Neuron (in vitro differentiated cells): Measurements from ENCODE around the gene CCSER2.
"Not testable (repeated sequence)": the region's sequence is repeated elsewhere in the genome, so short reads cannot be mapped to it uniquely, and the experiment has no call there.

ENCODE experiments used
- H2AFZ ChIP-seq: one replicate; pipeline ENCODE4 v1.6.1; 2013; ENCODE audit warnings: low read depth, mild to moderate bottlenecking, inconsistent platforms, low read length, moderate library complexity
- H3K27me3 ChIP-seq: one replicate; pipeline ENCODE4 v1.6.1; 2013; ENCODE audit warnings: low read length; ENCODE audit not compliant: insufficient read depth
- H3K36me3 ChIP-seq: one replicate; pipeline ENCODE4 v1.6.1; 2013; ENCODE audit warnings: low read length; ENCODE audit not compliant: insufficient read depth
- H3K4me1 ChIP-seq: one replicate; pipeline ENCODE4 v1.6.1; 2013; ENCODE audit warnings: low read length; ENCODE audit not compliant: insufficient read depth
- H3K4me3 ChIP-seq: 2 replicates; pipeline ENCODE4 v1.5.1; 2013; ENCODE audit warnings: mild to moderate bottlenecking, low read length, moderate library complexity
- H3K9me3 ChIP-seq: one replicate; pipeline ENCODE4 v1.6.1; 2013; ENCODE audit warnings: low read length

CCSER2 gene

GRCh38 chr10:84473136-84473535, 144.7 kb downstream of the CCSER2 start:
- Histone ChIP-seq H3K4me3 (no peak overlapping the region), H3K27me3 (no peaks in the 10 kb centered on the region), H3K4me1 (no peaks in the 10 kb centered on the region), H2AFZ (no peak overlapping the region), H3K36me3 (peaks cover 19% of the 10 kb centered on the region), H3K9me3 (no peaks in the 10 kb centered on the region)

GRCh38 chr10:84477398-84478128, 149.2 kb downstream of the CCSER2 start:
- peaks cover 15% of the 10 kb centered on the region for H3K36me3 ChIP-seq

GRCh38 chr10:84478151-84478550, 149.8 kb downstream of the CCSER2 start:
- peaks cover 17% of the 10 kb centered on the region for H3K36me3 ChIP-seq

More at GRCh38 chr10:84477398-84478128, 149.2 kb downstream of the CCSER2 start:
- H3K4me3 ChIP-seq, result no peak overlapping the region
- no peaks in the 10 kb centered on the region for H3K4me1 ChIP-seq
- no peaks in the 10 kb centered on the region for H3K27me3 ChIP-seq
- no peaks in the 10 kb centered on the region for H3K9me3 ChIP-seq
- no peak overlapping the region for H2AFZ ChIP-seq

GRCh38 chr10:84478679-84479078, 150.3 kb downstream of the CCSER2 start:
- Histone ChIP-seq H3K27me3 (no peaks in the 10 kb centered on the region), H3K4me3 (no peak overlapping the region), H3K4me1 (no peaks in the 10 kb centered on the region), H2AFZ (no peak overlapping the region), H3K36me3 (peaks cover 17% of the 10 kb centered on the region), H3K9me3 (no peaks in the 10 kb centered on the region)

More at GRCh38 chr10:84478151-84478550, 149.8 kb downstream of the CCSER2 start:
- Histone ChIP-seq H2AFZ (no peak overlapping the region), H3K27me3 (no peaks in the 10 kb centered on the region), H3K9me3 (no peaks in the 10 kb centered on the region), H3K4me3 (no peak overlapping the region), H3K4me1 (no peaks in the 10 kb centered on the region)

- H2AFZ ChIP-seq, result no peak overlapping the region
- peaks cover 4% of the 10 kb centered on the region for H3K36me3 ChIP-seq
- no peak overlapping the region for H3K4me3 ChIP-seq
- H3K4me1 ChIP-seq, result no peaks in the 10 kb centered on the region
- no peaks in the 10 kb centered on the region for H3K9me3 ChIP-seq
- no peaks in the 10 kb centered on the region for H3K27me3 ChIP-seq
Observed at GRCh38 chr10:84484541-84484940, 156.2 kb downstream of the CCSER2 start.

- no peaks in the 10 kb centered on the region for H3K27me3 ChIP-seq
- H3K4me1 ChIP-seq, result no peaks in the 10 kb centered on the region
- no peak overlapping the region for H2AFZ ChIP-seq
- no peak overlapping the region for H3K4me3 ChIP-seq
- no peaks in the 10 kb centered on the region for H3K36me3 ChIP-seq
- H3K9me3 ChIP-seq, result peaks cover 5% of the 10 kb centered on the region
Observed at GRCh38 chr10:84493361-84493760, 165.0 kb downstream of the CCSER2 start.

GRCh38 chr10:84493951-84494848, 165.8 kb downstream of the CCSER2 start:
- Histone ChIP-seq H3K36me3 (no peaks in the 10 kb centered on the region), H3K4me1 (no peaks in the 10 kb centered on the region), H3K4me3 (no peak overlapping the region), H2AFZ (no peak overlapping the region), H3K9me3 (peaks cover 5% of the 10 kb centered on the region), H3K27me3 (no peaks in the 10 kb centered on the region)

GRCh38 chr10:84494849-84495180, 166.4 kb downstream of the CCSER2 start:
- no peak overlapping the region for H2AFZ ChIP-seq
- no peaks in the 10 kb centered on the region for H3K27me3 ChIP-seq
- H3K36me3 ChIP-seq, result no peaks in the 10 kb centered on the region
- H3K4me1 ChIP-seq, result no peaks in the 10 kb centered on the region
- no peak overlapping the region for H3K4me3 ChIP-seq
- H3K9me3 ChIP-seq, result peaks cover 5% of the 10 kb centered on the region

- Histone ChIP-seq H3K9me3 (peaks cover 2% of the 10 kb centered on the region), H2AFZ (no peak overlapping the region), H3K36me3 (no peaks in the 10 kb centered on the region), H3K4me1 (no peaks in the 10 kb centered on the region), H3K4me3 (no peak overlapping the region), H3K27me3 (no peaks in the 10 kb centered on the region)
Observed at GRCh38 chr10:84497978-84498377, 169.6 kb downstream of the CCSER2 start.

GRCh38 chr10:84499039-84499438, 170.7 kb downstream of the CCSER2 start:
- not testable (repeated sequence) for H3K4me3 ChIP-seq, H3K4me1 ChIP-seq, H3K27me3 ChIP-seq, H3K36me3 ChIP-seq, H3K9me3 ChIP-seq, H2AFZ ChIP-seq

GRCh38 chr10:84499846-84500245, 171.5 kb downstream of the CCSER2 start:
- H3K9me3 ChIP-seq, result no peaks in the 10 kb centered on the region
- H3K36me3 ChIP-seq, result no peaks in the 10 kb centered on the region
- H3K27me3 ChIP-seq, result no peaks in the 10 kb centered on the region
- no peaks in the 10 kb centered on the region for H3K4me1 ChIP-seq
- H3K4me3 ChIP-seq, result no peak overlapping the region
- no peak overlapping the region for H2AFZ ChIP-seq

GRCh38 chr10:84510121-84510520, 181.7 kb downstream of the CCSER2 start:
- Histone ChIP-seq H3K4me1 (peaks cover 5% of the 10 kb centered on the region), H3K9me3 (no peaks in the 10 kb centered on the region), H3K27me3 (no peaks in the 10 kb centered on the region), H3K36me3 (peaks cover 15% of the 10 kb centered on the region), H2AFZ (no peak overlapping the region), H3K4me3 (no peak overlapping the region)

GRCh38 chr10:84511106-84511505, 182.7 kb downstream of the CCSER2 start:
- H2AFZ ChIP-seq, result no peak overlapping the region
- no peaks in the 10 kb centered on the region for H3K9me3 ChIP-seq
- no peak overlapping the region for H3K4me3 ChIP-seq
- H3K27me3 ChIP-seq, result no peaks in the 10 kb centered on the region
- H3K4me1 ChIP-seq, result peaks cover 5% of the 10 kb centered on the region
- peaks cover 15% of the 10 kb centered on the region for H3K36me3 ChIP-seq
